Activated CD4-positive, alpha-beta T cell treated with anti-CD3 and anti-CD28 coated beads, Interleukin-2, amount 50 U/mL, for 4 hours (primary cell): ENCODE results near the gene HTR1D.
"Not testable (repeated sequence)": the region's sequence is repeated elsewhere in the genome, so short reads cannot be mapped to it uniquely, and the experiment has no call there.

Experiments
- DNase-seq, 2 experiments: peaks; one replicate each; pipeline ENCODE4 v3.0.0-alpha.2; 2020

Gene HTR1D

GRCh38 chr1:23216771-23217420 lies 406 bp downstream of the HTR1D start:
- DNase-seq, result peak in 1 of 2 experiments; percentile 14

- DNase-seq, result no peak
Observed at GRCh38 chr1:23215751-23216449, 1.4 kb downstream of the HTR1D start.

GRCh38 chr1:23215291-23215690 lies 2.0 kb downstream of the HTR1D start:
- no peak for DNase-seq

GRCh38 chr1:23214640-23215039 lies 2.7 kb downstream of the HTR1D start:
- no peak for DNase-seq

GRCh38 chr1:23211955-23212354 lies 5.3 kb downstream of the HTR1D start:
- no peak for DNase-seq

GRCh38 chr1:23210963-23211362 lies 6.3 kb downstream of the HTR1D start:
- DNase-seq, result no peak

GRCh38 chr1:23210351-23210785 lies 6.9 kb downstream of the HTR1D start:
- DNase-seq, result no peak

GRCh38 chr1:23209770-23210169 lies 7.5 kb downstream of the HTR1D start:
- no peak for DNase-seq

GRCh38 chr1:23208527-23208926 lies 8.8 kb downstream of the HTR1D start:
- DNase-seq, result no peak

- DNase-seq, result not testable (repeated sequence)
Observed at GRCh38 chr1:23207733-23208132, 9.6 kb downstream of the HTR1D start.

- no peak for DNase-seq
Observed at GRCh38 chr1:23202263-23202749, 15.0 kb downstream of the HTR1D start.

- DNase-seq, result no peak
Observed at GRCh38 chr1:23200883-23201282, 16.4 kb downstream of the HTR1D start.

- DNase-seq, result no peak
Observed at GRCh38 chr1:23198373-23198772, 18.9 kb downstream of the HTR1D start.

GRCh38 chr1:23196627-23197328 lies 20.5 kb downstream of the HTR1D start:
- DNase-seq, result no peak

- no peak for DNase-seq
Observed at GRCh38 chr1:23194119-23194984, 22.9 kb downstream of the HTR1D start.

GRCh38 chr1:23193391-23194118 lies 23.7 kb downstream of the HTR1D start:
- no peak for DNase-seq

- no peak for DNase-seq
Observed at GRCh38 chr1:23191199-23191598, 26.1 kb downstream of the HTR1D start.

GRCh38 chr1:23188936-23189452 lies 28.3 kb downstream of the HTR1D start:
- DNase-seq, result not testable (repeated sequence)

GRCh38 chr1:23188434-23188884 lies 28.8 kb downstream of the HTR1D start:
- no peak for DNase-seq

- DNase-seq, result no peak
Observed at GRCh38 chr1:23187637-23188036, 29.7 kb downstream of the HTR1D start.

GRCh38 chr1:23185381-23185780 lies 31.9 kb downstream of the HTR1D start:
- DNase-seq, result no peak
